CD4-positive, alpha-beta T cell treated with Interleukin-12 subunit alpha and Interleukin-12 subunit beta, for 1 hour (primary cell): ENCODE data around the gene TENT5C.

Experiments
- DNase-seq: peaks from one replicate; pipeline ENCODE4 v3.0.0-alpha.2; 2020

The TENT5C gene

GRCh38 chr1:117613969-117614729, 8.3 kb downstream of the TENT5C start:
- no peak for DNase-seq

GRCh38 chr1:117615474-117615873, 9.6 kb downstream of the TENT5C start:
- DNase-seq, result peak; percentile 57

GRCh38 chr1:117616356-117616755, 10.5 kb downstream of the TENT5C start:
- DNase-seq, result no peak

- no peak for DNase-seq
These were observed 11.1 kb downstream of the TENT5C start for GRCh38 chr1:117616967-117617366.

GRCh38 chr1:117618450-117619122, 12.7 kb downstream of the TENT5C start:
- DNase-seq, result no peak

DNA sequence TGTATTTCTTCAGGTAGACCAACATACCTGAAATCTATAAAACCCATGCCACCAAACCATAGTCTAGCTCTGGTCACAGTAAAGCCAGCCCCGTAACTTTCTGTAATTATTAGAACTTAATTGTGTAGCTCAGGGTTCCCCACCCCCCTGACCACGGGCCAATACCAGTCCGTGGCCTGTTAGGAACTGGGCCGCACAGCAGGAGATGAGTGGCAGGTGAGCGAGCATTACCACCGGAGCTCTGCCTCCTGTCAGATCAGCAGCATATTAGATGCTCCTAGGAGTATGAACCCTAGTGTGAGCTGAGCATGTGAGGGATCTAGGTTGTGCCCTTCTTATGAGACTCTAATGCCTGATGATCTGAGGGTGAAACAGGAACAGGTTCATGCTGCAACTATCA, 14.6 kb downstream of the TENT5C start:
- no peak for DNase-seq

DNA sequence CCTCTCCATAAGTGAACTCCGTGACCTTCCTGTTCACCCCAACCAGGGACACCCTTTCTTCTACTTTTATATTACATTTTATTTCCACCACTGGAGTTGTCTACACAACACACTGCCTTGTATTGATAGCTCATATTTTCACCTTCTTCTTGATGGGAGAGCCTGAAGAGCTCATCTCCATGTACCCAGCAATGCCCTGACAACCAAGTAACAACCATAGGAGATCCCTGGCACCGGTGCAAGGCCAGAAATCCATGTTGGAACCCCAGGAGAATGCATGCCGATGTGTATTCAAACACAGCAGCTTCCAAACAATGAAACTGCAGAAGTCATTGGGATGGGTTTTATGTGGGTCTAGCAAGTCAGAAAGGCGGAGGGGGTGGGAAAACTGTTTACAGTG, 15.5 kb downstream of the TENT5C start:
- DNase-seq, result no peak

DNA sequence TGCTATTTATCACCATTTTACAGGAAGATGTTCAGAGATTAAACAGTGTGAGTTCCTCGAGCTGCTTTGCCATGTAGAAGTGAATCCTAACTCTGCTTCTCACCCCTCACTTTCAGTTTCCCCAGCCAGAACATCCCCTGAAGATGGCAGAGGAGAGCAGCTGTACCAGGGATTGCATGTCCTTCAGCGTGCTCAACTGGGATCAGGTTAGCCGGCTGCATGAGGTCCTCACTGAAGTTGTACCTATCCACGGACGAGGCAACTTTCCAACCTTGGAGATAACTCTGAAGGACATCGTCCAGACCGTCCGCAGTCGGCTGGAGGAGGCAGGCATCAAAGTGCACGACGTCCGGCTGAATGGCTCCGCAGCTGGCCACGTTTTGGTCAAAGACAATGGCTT, 16.9 kb downstream of the TENT5C start:
- no peak for DNase-seq

DNA sequence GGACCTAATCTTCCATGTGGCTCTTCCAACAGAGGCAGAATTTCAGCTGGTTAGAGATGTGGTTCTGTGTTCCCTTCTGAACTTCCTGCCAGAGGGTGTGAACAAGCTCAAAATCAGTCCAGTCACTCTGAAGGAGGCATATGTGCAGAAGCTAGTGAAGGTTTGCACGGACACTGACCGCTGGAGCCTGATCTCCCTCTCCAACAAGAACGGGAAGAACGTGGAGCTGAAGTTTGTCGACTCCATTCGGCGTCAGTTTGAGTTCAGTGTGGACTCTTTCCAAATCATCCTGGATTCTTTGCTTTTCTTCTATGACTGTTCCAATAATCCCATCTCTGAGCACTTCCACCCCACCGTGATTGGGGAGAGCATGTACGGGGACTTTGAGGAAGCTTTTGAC, 17.3 kb downstream of the TENT5C start:
- DNase-seq, result no peak

DNA sequence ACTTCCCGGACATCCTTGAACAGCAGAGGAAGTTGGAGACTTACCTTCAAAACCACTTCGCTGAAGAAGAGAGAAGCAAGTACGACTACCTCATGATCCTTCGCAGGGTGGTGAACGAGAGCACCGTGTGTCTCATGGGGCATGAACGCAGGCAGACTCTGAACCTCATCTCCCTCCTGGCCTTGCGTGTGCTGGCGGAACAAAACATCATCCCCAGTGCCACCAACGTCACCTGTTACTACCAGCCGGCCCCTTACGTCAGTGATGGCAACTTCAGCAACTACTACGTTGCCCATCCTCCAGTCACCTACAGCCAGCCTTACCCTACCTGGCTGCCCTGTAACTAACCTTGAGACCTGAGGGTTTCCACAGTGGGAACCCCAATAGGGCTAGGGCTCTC, 17.9 kb downstream of the TENT5C start:
- DNase-seq, result no peak

DNA sequence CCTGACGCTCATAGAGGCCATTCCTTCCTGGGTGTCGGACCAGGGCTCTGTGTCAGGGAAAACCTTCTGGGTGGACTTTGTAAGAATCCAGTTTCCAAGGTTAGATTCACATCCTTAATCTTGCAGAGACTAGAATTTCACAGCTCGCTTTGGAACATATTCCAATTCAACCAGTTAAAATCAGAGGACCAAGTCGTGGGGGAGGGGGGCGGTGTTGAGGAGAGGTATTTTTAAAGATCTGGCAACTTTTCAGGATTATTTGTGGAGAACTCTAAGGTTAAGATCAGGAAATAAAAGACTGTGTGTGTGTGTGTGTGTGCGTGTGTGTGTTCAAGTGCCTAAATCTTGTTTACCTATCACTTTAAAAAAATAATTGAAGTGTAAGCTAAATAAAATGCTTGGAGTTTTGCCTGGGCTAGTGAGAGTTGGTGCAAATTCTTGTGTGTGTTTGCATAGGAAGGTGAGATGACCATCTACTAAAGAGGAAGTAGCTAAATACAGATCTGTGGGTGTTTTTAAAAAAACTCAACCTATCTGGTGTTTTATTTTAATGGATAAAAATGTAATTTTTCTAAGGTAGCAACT, 21.8 kb downstream of the TENT5C start:
- no peak for DNase-seq

- no peak for DNase-seq
These were observed 22.5 kb downstream of the TENT5C start for GRCh38 chr1:117628343-117628742.

DNA sequence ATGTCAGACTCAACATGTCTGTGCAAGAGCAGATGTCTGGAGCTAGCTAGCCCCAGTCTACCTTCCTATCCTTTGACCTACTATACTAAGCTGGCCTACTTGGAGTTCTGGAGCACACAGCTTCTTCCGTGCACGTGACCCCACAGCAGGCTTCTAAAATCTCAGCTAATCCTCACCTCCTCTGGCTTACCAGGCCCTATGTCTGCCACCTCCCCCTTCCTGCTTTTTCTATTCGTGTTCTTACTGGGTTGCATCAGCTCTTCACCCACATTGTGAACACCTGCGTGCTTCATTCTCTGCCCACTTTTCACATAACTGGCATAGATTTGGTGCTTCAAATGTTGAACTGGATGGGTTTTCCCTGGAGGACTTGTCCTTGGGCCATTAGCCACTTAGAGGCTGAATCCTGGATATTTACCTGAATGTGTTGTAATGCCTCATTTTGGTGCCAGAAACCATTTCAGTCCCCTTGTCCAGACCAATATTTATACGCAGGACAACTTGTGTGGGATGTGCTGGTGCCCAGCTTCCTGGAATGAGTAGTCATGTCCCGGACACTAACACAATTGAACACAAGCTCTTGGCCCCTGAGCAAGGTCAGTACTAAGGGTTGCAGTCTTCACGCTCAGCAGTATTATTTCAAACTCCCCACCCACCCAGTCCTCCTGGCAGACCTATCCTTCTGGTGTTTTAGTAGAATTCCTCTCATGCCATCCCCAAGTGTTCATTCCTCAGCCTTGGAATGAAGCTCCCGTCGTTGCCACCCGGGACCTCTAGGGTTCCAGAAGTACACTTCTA, 24.0 kb downstream of the TENT5C start:
- DNase-seq, result no peak

DNA sequence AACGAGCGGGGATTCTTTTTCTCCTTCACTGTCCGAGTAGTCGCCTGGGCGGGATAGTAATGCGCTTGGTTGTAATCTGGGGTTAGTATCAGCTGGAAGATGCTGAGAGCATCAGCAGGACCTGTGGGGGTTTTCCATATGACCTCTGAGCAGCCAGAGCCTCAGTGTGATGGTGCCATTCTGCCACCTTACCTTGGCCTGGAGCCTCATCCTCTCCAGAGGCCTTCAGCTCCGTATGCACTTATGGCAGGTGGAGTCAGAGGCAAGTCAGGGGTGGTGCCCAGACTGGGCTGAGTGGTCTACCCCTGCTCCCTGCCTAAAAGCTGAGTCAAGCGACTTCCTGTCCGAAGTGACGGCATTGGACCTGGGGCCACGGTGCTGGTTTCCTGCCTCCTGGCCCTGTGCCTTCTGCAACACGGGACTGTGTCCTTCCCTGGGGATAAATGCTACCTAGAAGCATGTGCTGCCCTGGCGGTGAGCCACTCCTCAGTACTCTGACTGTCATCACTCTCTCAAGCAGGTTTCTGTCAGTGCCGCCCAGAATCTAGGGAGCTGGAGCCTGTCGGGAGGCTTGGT, 24.7 kb downstream of the TENT5C start:
- DNase-seq, result no peak

DNA sequence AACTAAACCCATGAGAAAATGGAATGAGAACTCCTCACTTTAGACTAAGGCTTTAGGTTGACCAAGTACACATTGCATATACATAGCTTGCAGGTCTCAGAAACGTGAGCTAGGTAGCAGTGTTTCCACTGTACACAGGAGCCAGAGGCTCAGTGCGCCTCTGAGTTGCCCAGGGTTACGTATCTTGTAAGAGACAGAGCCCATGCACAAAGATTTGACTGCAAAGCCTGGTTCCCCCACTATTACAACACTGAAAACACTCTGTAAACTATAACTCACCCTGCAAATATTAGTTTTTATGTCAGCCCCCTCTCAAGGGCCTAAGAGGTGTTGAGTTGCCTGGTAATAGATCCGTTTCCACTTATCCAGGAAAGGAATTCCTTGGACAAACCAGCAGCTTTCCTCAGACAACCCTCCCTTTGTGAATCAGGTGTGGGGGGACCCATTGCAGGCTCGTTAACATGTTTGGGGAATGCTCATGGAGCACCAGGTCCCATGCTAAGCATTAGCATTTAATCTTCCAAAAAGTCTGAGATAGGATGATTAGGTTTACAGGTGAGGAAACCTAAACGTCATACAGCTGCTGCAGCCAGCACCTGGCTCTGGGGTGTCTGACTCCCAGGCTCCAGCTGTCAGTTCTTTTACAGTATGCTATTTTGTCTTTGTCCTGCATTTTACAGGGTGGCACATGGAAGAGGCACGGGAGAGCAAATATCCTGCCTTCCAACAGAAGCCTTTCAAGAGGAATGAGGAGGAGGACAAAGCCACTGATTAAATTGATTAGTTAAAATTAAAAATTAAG, 25.7 kb downstream of the TENT5C start:
- no peak for DNase-seq

GRCh38 chr1:117632269-117633067, 26.6 kb downstream of the TENT5C start:
- DNase-seq, result no peak

DNA sequence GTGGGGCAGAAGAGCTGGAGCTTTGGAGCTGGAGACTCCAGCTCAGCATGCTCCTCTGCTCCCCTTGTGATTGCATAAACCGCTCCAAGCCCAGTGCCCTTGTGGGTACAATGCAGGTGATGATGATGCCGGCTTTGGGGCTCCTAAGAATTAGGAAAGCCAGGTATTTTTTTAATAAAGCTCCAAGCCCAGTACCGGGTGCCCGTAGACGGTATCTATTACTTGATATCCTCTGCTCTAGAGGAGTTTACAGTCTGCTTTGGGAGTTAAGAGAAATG, 27.2 kb downstream of the TENT5C start:
- DNase-seq, result no peak

GRCh38 chr1:117633423-117633822, 27.6 kb downstream of the TENT5C start:
- DNase-seq, result no peak

DNA sequence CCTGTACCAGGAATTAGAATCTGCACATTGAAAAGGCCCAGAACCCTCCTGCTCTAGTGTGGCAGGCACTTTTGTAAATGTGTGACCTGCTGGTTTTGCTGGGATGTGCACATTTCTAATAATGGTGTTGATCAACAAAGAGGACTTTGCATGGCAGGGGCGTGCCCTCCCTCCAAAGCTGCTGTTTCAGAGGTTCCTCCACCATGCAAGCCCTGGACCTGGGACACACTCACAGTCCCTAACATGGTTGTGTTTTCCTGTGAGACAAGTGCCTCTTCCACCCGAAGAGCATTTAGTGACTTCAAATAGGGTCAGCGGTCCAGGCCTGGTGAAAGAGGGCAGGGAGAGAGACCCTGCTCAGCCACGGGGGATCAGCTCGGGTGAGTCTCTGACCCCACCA, 28.1 kb downstream of the TENT5C start:
- DNase-seq, result no peak

- DNase-seq, result no peak
These were observed 28.8 kb downstream of the TENT5C start for GRCh38 chr1:117634631-117635030.

GRCh38 chr1:117635805-117636204, 30.0 kb downstream of the TENT5C start:
- DNase-seq, result no peak
